GM20431 (cell line): ENCODE measurements around the gene BCL11A.

Experiments
- in situ Hi-C: fragments of 300-500 bp; cut with MseI, MboI; formaldehyde crosslinking; loops from one replicate; pipeline ENCODE4 v1.15.0; 2020; ENCODE audit warnings: low sequenced_read_pairs; ENCODE audit not compliant: unreplicated experiment

BCL11A gene

GRCh38 chr2:60490848-60491247 lies 62.6 kb downstream of the BCL11A start:
- in situ Hi-C loops = no loop called here

- in situ Hi-C loops = no loop called here
Measured at GRCh38 chr2:60490441-60490840, 63.0 kb downstream of the BCL11A start.

GRCh38 chr2:60489289-60489688 lies 64.2 kb downstream of the BCL11A start:
- in situ Hi-C loops = no loop called here

- in situ Hi-C loops = no loop called here
Measured at GRCh38 chr2:60488291-60488690, 65.2 kb downstream of the BCL11A start.

GRCh38 chr2:60487174-60487573 lies 66.3 kb downstream of the BCL11A start:
- in situ Hi-C loops = no loop called here

- in situ Hi-C loops = no loop called here
Measured at GRCh38 chr2:60486551-60486950, 66.9 kb downstream of the BCL11A start.

GRCh38 chr2:60486067-60486466 lies 67.4 kb downstream of the BCL11A start:
- in situ Hi-C loops = no loop called here

- in situ Hi-C loops = no loop called here
Measured at GRCh38 chr2:60485550-60485949, 67.9 kb downstream of the BCL11A start.

GRCh38 chr2:60485055-60485454 lies 68.4 kb downstream of the BCL11A start:
- in situ Hi-C loops = no loop called here

GRCh38 chr2:60484133-60484645 lies 69.3 kb downstream of the BCL11A start:
- in situ Hi-C loops = no loop called here

- in situ Hi-C loops = no loop called here
Measured at GRCh38 chr2:60483401-60483800, 70.1 kb downstream of the BCL11A start.

- in situ Hi-C loops = no loop called here
Measured at GRCh38 chr2:60482222-60482621, 71.2 kb downstream of the BCL11A start.

- in situ Hi-C loops = no loop called here
Measured at GRCh38 chr2:60481257-60481656, 72.2 kb downstream of the BCL11A start.

GRCh38 chr2:60480089-60480773 lies 73.2 kb downstream of the BCL11A start:
- in situ Hi-C loops = no loop called here

GRCh38 chr2:60479226-60480088 lies 74.0 kb downstream of the BCL11A start:
- in situ Hi-C loops = no loop called here

- in situ Hi-C loops = no loop called here
Measured at GRCh38 chr2:60478660-60479059, 74.8 kb downstream of the BCL11A start.

GRCh38 chr2:60476206-60476954 lies 77.1 kb downstream of the BCL11A start:
- in situ Hi-C loops = no loop called here

GRCh38 chr2:60475123-60475830 lies 78.2 kb downstream of the BCL11A start:
- in situ Hi-C loops = no loop called here

- in situ Hi-C loops = no loop called here
Measured at GRCh38 chr2:60474301-60474700, 79.2 kb downstream of the BCL11A start.

- in situ Hi-C loops = no loop called here
Measured at GRCh38 chr2:60473546-60473945, 79.9 kb downstream of the BCL11A start.
